HepG2 (cell line): ENCODE measurements around the gene ECM1. TPM values are rescaled to one million over a fixed set of nuclear protein-coding genes. Genes with fewer than 3 reads are reported as not detected.

ENCODE experiments used
- ATF1 ChIP-seq: IDR thresholded peaks from 2 replicates; pipeline ENCODE4 v1.6.1; 2016; ENCODE audit warnings: mild to moderate bottlenecking, control low read depth
- BORCS8-MEF2B ChIP-seq: sonication (generic); formaldehyde crosslinking; IDR thresholded peaks from 2 replicates; pipeline ENCODE4 v1.8.0; 2022; ENCODE audit warnings: mild to moderate bottlenecking, missing genetic modification reagents
- ELF3 ChIP-seq: IDR thresholded peaks from 2 replicates; pipeline ENCODE4 v1.6.1; 2016; ENCODE audit warnings: missing genetic modification reagents, missing compliant biosample characterization
- GABPB1 ChIP-seq: IDR thresholded peaks from 2 replicates; pipeline ENCODE4 v1.6.1; 2016; ENCODE audit warnings: mild to moderate bottlenecking, missing genetic modification reagents, moderate library complexity, missing compliant biosample characterization
- HNRNPLL ChIP-seq: fragments of 200-400 bp; formaldehyde crosslinking; IDR thresholded peaks from 2 replicates; pipeline ENCODE4 v1.6.1; 2017; ENCODE audit warnings: mild to moderate bottlenecking, low read depth, low read length; ENCODE audit not compliant: poor library complexity, severe bottlenecking
- IKZF1 ChIP-seq: fragments of 450-650 bp; IDR thresholded peaks from 2 replicates; pipeline ENCODE4 v1.7.1; 2016
- ISX ChIP-seq: sonication (generic); formaldehyde crosslinking; conservative IDR thresholded peaks from 2 replicates; pipeline ENCODE4 v1.5.0; 2020; ENCODE audit warnings: missing genetic modification reagents
- KAT8 ChIP-seq: IDR thresholded peaks from 2 replicates; pipeline ENCODE4 v1.6.1; 2016; ENCODE audit warnings: missing genetic modification reagents, missing compliant biosample characterization
- LCORL ChIP-seq, 2 experiments: fragments of 450-650 bp in 1 of 2; sonication (generic) in 1 of 2; formaldehyde crosslinking in 1 of 2; IDR thresholded peaks; 2 replicates each; pipeline versions ENCODE4 v1.5.0 to v1.6.1; 2017 to 2020; ENCODE audit warnings: antibody characterized with exemption in 1 of 2, missing genetic modification reagents in 1 of 2
- MAFG ChIP-seq: sonication (generic); formaldehyde crosslinking; IDR thresholded peaks from 2 replicates; pipeline ENCODE4 v1.5.1; 2020; ENCODE audit warnings: mild to moderate bottlenecking, missing genetic modification reagents
- MYC ChIP-seq: sonication (generic); formaldehyde crosslinking; IDR thresholded peaks from 2 replicates; pipeline ENCODE4 v1.9.0; 2021; ENCODE audit warnings: missing genetic modification reagents, borderline replicate concordance
- NCOA2 ChIP-seq: sonication (generic); formaldehyde crosslinking; IDR thresholded peaks from 2 replicates; pipeline ENCODE4 v1.8.0; 2022; ENCODE audit warnings: inconsistent platforms
- NFYC ChIP-seq: IDR thresholded peaks from 2 replicates; pipeline ENCODE4 v1.6.1; 2016; ENCODE audit warnings: missing genetic modification reagents, missing compliant biosample characterization
- REPIN1 ChIP-seq: sonication (generic); formaldehyde crosslinking; IDR thresholded peaks from 2 replicates; pipeline ENCODE4 v1.8.0; 2022; ENCODE audit warnings: missing genetic modification reagents, low read depth, mild to moderate bottlenecking, borderline replicate concordance
- SAP130 ChIP-seq: IDR thresholded peaks from 2 replicates; pipeline ENCODE4 v1.6.1; 2016; ENCODE audit warnings: low read depth
- SIN3B ChIP-seq: fragments of 150-350 bp; IDR thresholded peaks from 2 replicates; pipeline ENCODE4 v1.6.1; 2014; ENCODE audit warnings: low read length
- SMC3 ChIP-seq: IDR thresholded peaks from 2 replicates; pipeline ENCODE4 v1.6.1; 2011; ENCODE audit warnings: low read length, improper control_type of control experiment
- TAF1 ChIP-seq: sonication (generic); formaldehyde crosslinking; IDR thresholded peaks from 2 replicates; pipeline ENCODE4 v1.4.0; 2020; ENCODE audit warnings: missing genetic modification reagents
- TAF15 ChIP-seq: fragments of 200-400 bp; formaldehyde crosslinking; IDR thresholded peaks from one replicate; pipeline ENCODE4 v1.6.1; 2018; ENCODE audit warnings: mild to moderate bottlenecking, low read depth, low read length; ENCODE audit not compliant: poor library complexity, severe bottlenecking
- TOE1 ChIP-seq: sonication (generic); formaldehyde crosslinking; IDR thresholded peaks from 2 replicates; pipeline ENCODE4 v1.4.0; 2020; ENCODE audit warnings: mild to moderate bottlenecking, missing genetic modification reagents
- TP53 ChIP-seq: sonication (generic); formaldehyde crosslinking; conservative IDR thresholded peaks from 2 replicates; pipeline ENCODE4 v1.4.0; 2020; ENCODE audit warnings: missing genetic modification reagents
- U2AF1 ChIP-seq: fragments of 200-400 bp; formaldehyde crosslinking; optimal IDR thresholded peaks from 2 replicates; pipeline ENCODE3; 2017; ENCODE audit warnings: mild to moderate bottlenecking, low read depth, low read length
- ZBTB7B ChIP-seq: sonication (generic); formaldehyde crosslinking; IDR thresholded peaks from 2 replicates; pipeline ENCODE4 v1.4.0; 2020; ENCODE audit warnings: missing genetic modification reagents
- ZNF101 ChIP-seq: sonication (generic); formaldehyde crosslinking; IDR thresholded peaks from 2 replicates; pipeline ENCODE4 v1.4.0; 2020; ENCODE audit warnings: mild to moderate bottlenecking, low read depth, missing genetic modification reagents, borderline replicate concordance
- ZNF260 ChIP-seq: sonication (generic); formaldehyde crosslinking; IDR thresholded peaks from 2 replicates; pipeline ENCODE4 v1.4.0; 2020; ENCODE audit warnings: missing genetic modification reagents, low read depth, mild to moderate bottlenecking, borderline replicate concordance
- ZNF343 ChIP-seq: sonication (generic); formaldehyde crosslinking; IDR thresholded peaks from 2 replicates; pipeline ENCODE4 v1.4.0; 2020; ENCODE audit warnings: mild to moderate bottlenecking, missing genetic modification reagents
- ZNF430 ChIP-seq: sonication (generic); formaldehyde crosslinking; IDR thresholded peaks from 2 replicates; pipeline ENCODE4 v1.9.0; 2021; ENCODE audit warnings: mild to moderate bottlenecking, missing genetic modification reagents
- ZNF547 ChIP-seq: sonication (generic); formaldehyde crosslinking; IDR thresholded peaks from 2 replicates; pipeline ENCODE4 v1.5.1; 2020; ENCODE audit warnings: mild to moderate bottlenecking, missing genetic modification reagents
- ZNF577 ChIP-seq: sonication (generic); formaldehyde crosslinking; IDR thresholded peaks from 2 replicates; pipeline ENCODE4 v1.4.0; 2020; ENCODE audit warnings: mild to moderate bottlenecking, low read depth, missing genetic modification reagents, borderline replicate concordance
- ZSCAN21 ChIP-seq: sonication (generic); formaldehyde crosslinking; IDR thresholded peaks from 2 replicates; pipeline ENCODE4 v1.8.0; 2022; ENCODE audit warnings: mild to moderate bottlenecking, missing genetic modification reagents, moderate library complexity, borderline replicate concordance
- polyA plus RNA-seq, 8 experiments: library from polyadenylated mRNA; depleted of rRNA in 3 of 8; stranded (reverse) in 7 of 8; unstranded in 1 of 8; fragments of >200 nt; fragmentation: Illumina TruSeq in 4 of 8; extraction: Trizol in 4 of 8; gene quantifications; 2 replicates each; pipeline versions ENCODE4 v1.2.1 to v1.2.3, GENCODE V29; 2011 to 2016; ENCODE audit warnings: low read depth in 4 of 8, missing spikeins in 1 of 8, mixed read lengths in 1 of 8; ENCODE audit not compliant: insufficient read depth in 1 of 8
- total RNA-seq, 5 experiments: library from RNA; depleted of rRNA; stranded (reverse); fragments of >200 nt; fragmentation: Illumina TruSeq; extraction: Trizol; gene quantifications; 2 replicates each; pipeline ENCODE4 v1.2.3, GENCODE V29; 2016; ENCODE audit warnings: low read depth in 1 of 5
- TF ChIP-seq, protein P1 (sequence below): sonication (generic); formaldehyde crosslinking; IDR thresholded peaks from 2 replicates; pipeline ENCODE4 v1.5.0; 2020; ENCODE audit warnings: mild to moderate bottlenecking, missing genetic modification reagents, borderline replicate concordance
- TF ChIP-seq, protein P2 (sequence below): sonication (generic); formaldehyde crosslinking; IDR thresholded peaks from 2 replicates; pipeline ENCODE4 v1.9.0; 2021; ENCODE audit warnings: missing genetic modification reagents, mild to moderate bottlenecking, borderline replicate concordance

ECM1 gene
- total and polyA plus RNA-seq, 2 of the 13 experiments (the other 11 are each of a cell fraction or from before 2014, with no cell fraction given), result 0.42 to 1.0 TPM

DNA sequence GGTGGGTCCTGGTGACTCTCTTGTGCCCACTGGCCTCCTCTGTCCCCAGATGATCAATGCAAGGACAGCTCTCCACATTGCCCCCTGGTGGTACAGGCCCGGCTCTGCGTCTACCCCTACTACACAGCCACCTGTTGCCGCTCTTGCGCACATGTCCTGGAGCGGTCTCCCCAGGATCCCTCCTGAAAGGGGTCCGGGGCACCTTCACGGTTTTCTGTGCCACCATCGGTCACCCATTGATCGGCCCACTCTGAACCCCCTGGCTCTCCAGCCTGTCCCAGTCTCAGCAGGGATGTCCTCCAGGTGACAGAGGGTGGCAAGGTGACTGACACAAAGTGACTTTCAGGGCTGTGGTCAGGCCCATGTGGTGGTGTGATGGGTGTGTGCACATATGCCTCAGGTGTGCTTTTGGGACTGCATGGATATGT lies 52.1 kb downstream of the ECM1 start (continued):
- TF ChIP-seq ZSCAN21 (CRISPR knock-in tag), result 0 out of 2 replicates have a peak, but pooled peaks have one; percentile 33
- TF ChIP-seq ZNF577 (CRISPR knock-in tag), result no peak
- TF ChIP-seq, protein P1, sequence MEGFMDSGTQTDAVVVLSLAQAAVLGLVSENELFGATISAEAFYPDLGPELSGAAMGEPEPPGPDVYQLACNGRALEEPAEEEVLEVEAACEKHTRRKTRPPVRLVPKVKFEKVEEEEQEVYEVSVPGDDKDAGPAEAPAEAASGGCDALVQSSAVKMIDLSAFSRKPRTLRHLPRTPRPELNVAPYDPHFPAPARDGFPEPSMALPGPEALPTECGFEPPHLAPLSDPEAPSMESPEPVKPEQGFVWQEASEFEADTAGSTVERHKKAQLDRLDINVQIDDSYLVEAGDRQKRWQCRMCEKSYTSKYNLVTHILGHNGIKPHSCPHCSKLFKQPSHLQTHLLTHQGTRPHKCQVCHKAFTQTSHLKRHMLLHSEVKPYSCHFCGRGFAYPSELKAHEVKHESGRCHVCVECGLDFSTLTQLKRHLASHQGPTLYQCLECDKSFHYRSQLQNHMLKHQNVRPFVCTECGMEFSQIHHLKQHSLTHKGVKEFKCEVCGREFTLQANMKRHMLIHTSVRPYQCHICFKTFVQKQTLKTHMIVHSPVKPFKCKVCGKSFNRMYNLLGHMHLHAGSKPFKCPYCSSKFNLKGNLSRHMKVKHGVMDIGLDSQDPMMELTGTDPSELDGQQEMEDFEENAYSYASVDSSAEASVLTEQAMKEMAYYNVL (CRISPR knock-in tag), result no peak
- TF ChIP-seq SIN3B, result no peak
- no peak for TF ChIP-seq TOE1 (CRISPR knock-in tag)
- TF ChIP-seq U2AF1, result no peak
- TF ChIP-seq ZNF260 (CRISPR knock-in tag), result no peak
- 0 out of 2 replicates have a peak, but pooled peaks have one; percentile 50 for TF ChIP-seq KAT8
- TF ChIP-seq MYC, result peak; percentile 55; the same call in 1 of the 2 replicates
- TF ChIP-seq ZNF547 (CRISPR knock-in tag), result 0 out of 2 replicates have a peak, but pooled peaks have one; percentile 33
- peak; percentile 74 for TF ChIP-seq BORCS8-MEF2B (CRISPR knock-in tag)
- TF ChIP-seq HNRNPLL, result peak; percentile 15
- no peak for TF ChIP-seq ISX (CRISPR knock-in tag)
- TF ChIP-seq ZNF343, result no peak
- TF ChIP-seq TP53 (CRISPR knock-in tag), result no peak
- TF ChIP-seq NFYC (CRISPR knock-in tag), result no peak
- TF ChIP-seq ATF1 (CRISPR knock-in tag), result no peak
- no peak for TF ChIP-seq LCORL (IDR thresholded peaks at IDR 0.05)
- no peak for TF ChIP-seq LCORL (CRISPR knock-in tag; IDR thresholded peaks at IDR 0.05)
- TF ChIP-seq, protein P2, sequence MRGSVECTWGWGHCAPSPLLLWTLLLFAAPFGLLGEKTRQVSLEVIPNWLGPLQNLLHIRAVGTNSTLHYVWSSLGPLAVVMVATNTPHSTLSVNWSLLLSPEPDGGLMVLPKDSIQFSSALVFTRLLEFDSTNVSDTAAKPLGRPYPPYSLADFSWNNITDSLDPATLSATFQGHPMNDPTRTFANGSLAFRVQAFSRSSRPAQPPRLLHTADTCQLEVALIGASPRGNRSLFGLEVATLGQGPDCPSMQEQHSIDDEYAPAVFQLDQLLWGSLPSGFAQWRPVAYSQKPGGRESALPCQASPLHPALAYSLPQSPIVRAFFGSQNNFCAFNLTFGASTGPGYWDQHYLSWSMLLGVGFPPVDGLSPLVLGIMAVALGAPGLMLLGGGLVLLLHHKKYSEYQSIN, result no peak
- peak; percentile 73 for TF ChIP-seq SMC3
- TF ChIP-seq ZNF430 (CRISPR knock-in tag), result no peak
- 0 out of 2 replicates have a peak, but pooled peaks have one; percentile 24 for TF ChIP-seq NCOA2 (CRISPR knock-in tag)
- no peak for TF ChIP-seq IKZF1
- 0 out of 2 replicates have a peak, but pooled peaks have one; percentile 22 for TF ChIP-seq SAP130 (CRISPR knock-in tag)
- peak; percentile 38; the same call in 1 of the 2 replicates for TF ChIP-seq ZBTB7B (CRISPR knock-in tag)
- peak; percentile 28; the same call in 1 of the 2 replicates for TF ChIP-seq GABPB1 (CRISPR knock-in tag)
- TF ChIP-seq ZNF101 (CRISPR knock-in tag), result no peak
- TF ChIP-seq REPIN1, result 0 out of 2 replicates have a peak, but pooled peaks have one; percentile 28
- no peak for TF ChIP-seq MAFG
- TF ChIP-seq ELF3, result no peak
- no peak for TF ChIP-seq TAF15
- TF ChIP-seq TAF1, result no peak
